Esophagus muscularis mucosa (tissue), 4 donors: ENCODE measurements around the gene RPL28.

Source experiments
- CTCF ChIP-seq, 3 experiments: fragments of 200-600 bp in 2 of 3; fragments of 450-650 bp in 1 of 3; sonication (generic) in 2 of 3; IDR thresholded peaks; one replicate each; pipeline ENCODE4 v1.5.1; 2017 to 2019; ENCODE audit warnings: antibody characterized with exemption in 3 of 3, mild to moderate bottlenecking in 2 of 3, moderate library complexity in 1 of 3
- EP300 ChIP-seq: sonication (generic); formaldehyde crosslinking; IDR thresholded peaks from one replicate; pipeline ENCODE4 v1.6.1; 2017; ENCODE audit warnings: antibody characterized with exemption
- POLR2A ChIP-seq: fragments of 450-650 bp; IDR thresholded peaks from one replicate; pipeline ENCODE4 v1.6.1; 2017; ENCODE audit warnings: antibody characterized with exemption, moderate library complexity, mild to moderate bottlenecking, low read depth
- POLR2AphosphoS5 ChIP-seq, 2 donors: sonication (generic); formaldehyde crosslinking; IDR thresholded peaks; one replicate each; pipeline ENCODE4 v1.6.1; 2017; ENCODE audit warnings: antibody characterized with exemption in 2 of 2

GRCh38 chr19:55347442-55348009 lies 38.2 kb upstream of the RPL28 start:
- TF ChIP-seq CTCF (IDR thresholded peaks at IDR 0.05) (no peak), POLR2A (no peak), EP300 (no peak), POLR2AphosphoS5 (IDR thresholded peaks at IDR 0.05) (no peak)
